ENCODE measurements around the gene TGFBR3. TPM values are rescaled to one million over a fixed set of nuclear protein-coding genes. Genes with fewer than 3 reads are reported as not detected.

Gene TGFBR3
- total RNA-seq, 4 donors from 2014 or later = 37.3 to 61.7 (median 48.4) TPM

GRCh38 chr1:91635763-91636162, 250.2 kb downstream of the TGFBR3 start:
- TF ChIP-seq CTCF (IDR thresholded peaks at IDR 0.05 in 4 of 5, conservative IDR thresholded peaks at IDR 0.05 in 1 of 5) (no peak), POLR2A (IDR thresholded peaks at IDR 0.05) (no peak)
- Histone ChIP-seq H3K4me1 (no peaks in the 10 kb centered on the region), H3K36me3 (no peaks in the 10 kb centered on the region), H3K27ac (no peak overlapping the region), H3K27me3 (no peaks in the 10 kb centered on the region), H3K9me3 (no peaks in the 10 kb centered on the region), H3K4me3 (no peak overlapping the region)
- DNase-seq (no peak), ATAC-seq (peak in 1 of 2 donors; percentile 30)
- in situ Hi-C loops (cut with MboI; ENCODE audit: low sequenced_read_pairs in 4 of 4) (no loop called here), intact Hi-C loops (cut with DNase I; ENCODE audit: low total_unique reads) (no loop called here)

- intact Hi-C loops (cut with DNase I; ENCODE audit: low total_unique reads) = no loop called here
- ATAC-seq = no peak
These were observed 252.5 kb downstream of the TGFBR3 start for GRCh38 chr1:91633438-91633837.

DNA sequence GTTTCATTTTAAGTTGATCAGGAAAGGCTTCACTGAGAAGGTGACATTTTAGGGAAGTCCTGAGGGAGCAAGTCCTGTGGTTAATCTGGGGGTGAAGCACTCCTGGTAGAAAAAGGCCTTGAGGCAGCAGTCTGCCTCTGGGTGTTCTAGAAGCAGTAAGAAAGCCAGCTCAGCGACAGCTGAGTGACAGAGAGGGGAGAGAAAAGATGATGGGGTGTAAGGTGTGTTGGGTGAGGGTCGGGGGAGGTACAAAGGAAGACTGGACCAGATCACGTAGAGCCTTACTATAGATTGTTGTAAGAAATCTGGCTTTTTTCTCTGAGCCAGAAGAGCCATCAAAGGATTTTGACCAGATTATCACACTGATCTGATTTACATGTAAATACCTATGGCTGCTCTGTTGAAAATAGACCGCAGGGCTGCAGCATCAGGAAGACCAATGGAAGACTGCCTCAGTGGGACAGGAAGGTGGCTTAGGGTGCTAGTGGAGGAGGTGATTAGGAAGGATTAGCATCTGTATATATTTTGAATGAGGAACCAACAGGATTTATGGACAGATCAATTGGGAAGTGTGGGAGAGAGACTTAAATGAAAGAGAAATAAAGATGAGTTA, 254.1 kb downstream of the TGFBR3 start:
- Histone ChIP-seq H3K36me3 (no peaks in the 10 kb centered on the region), H3K4me1 (no peaks in the 10 kb centered on the region), H3K4me3 (no peak overlapping the region), H3K27ac (no peak overlapping the region), H3K27me3 (no peaks in the 10 kb centered on the region), H3K9me3 (no peaks in the 10 kb centered on the region)
- in situ Hi-C loops (cut with MboI; ENCODE audit: low sequenced_read_pairs in 4 of 4) = no loop called here
- intact Hi-C loops (cut with DNase I; ENCODE audit: low total_unique reads) = no loop called here
- ATAC-seq (no peak), DNase-seq (no peak)
- TF ChIP-seq CTCF (IDR thresholded peaks at IDR 0.05 in 4 of 5, conservative IDR thresholded peaks at IDR 0.05 in 1 of 5) (no peak), POLR2A (IDR thresholded peaks at IDR 0.05) (no peak)

More at GRCh38 chr1:91633438-91633837, 252.5 kb downstream of the TGFBR3 start:
- no peak overlapping the region for H3K27ac ChIP-seq
- no peak for TF ChIP-seq CTCF (IDR thresholded peaks at IDR 0.05 in 4 of 5, conservative IDR thresholded peaks at IDR 0.05 in 1 of 5)
- no peak for TF ChIP-seq POLR2A (IDR thresholded peaks at IDR 0.05)
- in situ Hi-C loops (cut with MboI; ENCODE audit: low sequenced_read_pairs in 4 of 4) = no loop called here
- H3K4me3 ChIP-seq = no peak overlapping the region
- H3K27me3 ChIP-seq = no peaks in the 10 kb centered on the region
- H3K4me1 ChIP-seq = no peaks in the 10 kb centered on the region
- no peak for DNase-seq
- no peaks in the 10 kb centered on the region for H3K9me3 ChIP-seq
- H3K36me3 ChIP-seq = no peaks in the 10 kb centered on the region

DNA sequence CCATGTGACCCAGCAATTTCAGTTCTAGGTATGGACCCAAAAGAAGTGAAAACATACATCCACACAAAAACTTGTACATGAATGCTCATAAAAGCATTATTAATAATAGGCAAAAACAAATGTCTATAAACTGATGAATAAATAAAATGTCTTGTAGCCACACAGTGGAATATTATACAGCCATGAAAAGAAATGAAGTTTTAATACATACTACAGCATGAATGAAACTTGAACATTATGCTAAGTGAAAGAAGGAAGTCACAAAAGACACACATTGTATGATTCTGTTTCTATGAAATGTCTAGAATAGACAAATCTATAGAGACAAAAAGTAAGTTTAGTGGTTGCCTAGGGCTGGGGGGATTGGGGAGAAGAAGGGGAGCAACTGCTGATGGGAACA, 255.1 kb downstream of the TGFBR3 start:
- Histone ChIP-seq H3K27me3 (no peaks in the 10 kb centered on the region), H3K4me1 (no peaks in the 10 kb centered on the region), H3K9me3 (no peaks in the 10 kb centered on the region), H3K36me3 (no peaks in the 10 kb centered on the region), H3K27ac (no peak overlapping the region), H3K4me3 (no peak overlapping the region)
- in situ Hi-C loops (cut with MboI; ENCODE audit: low sequenced_read_pairs in 4 of 4) = no loop called here
- ATAC-seq (no peak), DNase-seq (no peak)
- intact Hi-C loops (cut with DNase I; ENCODE audit: low total_unique reads) = no loop called here
- TF ChIP-seq POLR2A (IDR thresholded peaks at IDR 0.05) (no peak), CTCF (IDR thresholded peaks at IDR 0.05 in 4 of 5, conservative IDR thresholded peaks at IDR 0.05 in 1 of 5) (no peak)

Other genes starting within 250 kb of the TGFBR3 start
- gene BRDT, start 63.2 kb upstream of the TGFBR3 start, total RNA-seq = not detected
- gene EPHX4, start 143.8 kb upstream of the TGFBR3 start, total RNA-seq = not detected
- gene SETSIP, start 189.3 kb upstream of the TGFBR3 start, total RNA-seq = not detected
- gene BTBD8, start 194.2 kb upstream of the TGFBR3 start, total RNA-seq = 1 to 10 TPM in 3 of 4 donors, under 1 TPM in 1; 0.90 to 5.7 (median 3.4) TPM

Data from gastrocnemius medialis (tissue), 4 donors.